Natural killer cell treated with Interleukin-12 subunit alpha and Interleukin-12 subunit beta and Interleukin-15 and Interleukin-18, amount 100 ng/mL, for 72 hours (primary cell): ENCODE results near the gene HYCC1. TPM values are rescaled to one million over a fixed set of nuclear protein-coding genes. Genes with fewer than 3 reads are reported as not detected.
"Not testable (repeated sequence)": the region's sequence is repeated elsewhere in the genome, so short reads cannot be mapped to it uniquely, and the experiment has no call there.

Source experiments
- ATAC-seq, 2 donors: fragments of 150-1000 bp; cut with Tn5 transposase in 1 of 2; sonication (Bioruptor Pico), chemical (Tn5 transposase) in 1 of 2; 2 replicates each; pipeline ENCODE4 v1.10.0; 2021
- DNase-seq: peaks from one replicate; pipeline ENCODE4 v3.0.0; 2022; ENCODE audit warnings: low spot score
- H3K27ac Mint-ChIP-seq, 2 donors: 1 replicate in 1 of 2; 2 replicates in 1 of 2; pipeline ENCODE4 v1.8.0; 2022; ENCODE audit warnings: mixed read lengths in 2 of 2, mild to moderate bottlenecking in 1 of 2, moderate library complexity in 1 of 2
- H3K27me3 Mint-ChIP-seq, 2 donors: 1 replicate in 1 of 2; 2 replicates in 1 of 2; pipeline ENCODE4 v1.8.0; 2022; ENCODE audit warnings: mixed read lengths in 2 of 2
- H3K36me3 Mint-ChIP-seq: one replicate; pipeline ENCODE4 v1.8.0; 2022; ENCODE audit warnings: mixed read lengths
- H3K4me1 Mint-ChIP-seq, 2 donors: 1 replicate in 1 of 2; 2 replicates in 1 of 2; pipeline ENCODE4 v1.8.0; 2022; ENCODE audit warnings: low read depth in 2 of 2, mixed read lengths in 2 of 2, mild to moderate bottlenecking in 1 of 2
- H3K4me3 Mint-ChIP-seq: one replicate; pipeline ENCODE4 v1.8.0; 2022; ENCODE audit warnings: mixed read lengths
- H3K9me3 Mint-ChIP-seq: 2 replicates; pipeline ENCODE4 v1.8.0; 2022; ENCODE audit warnings: mixed read lengths
- total RNA-seq, 2 donors: library from RNA; stranded (reverse); gene quantifications; one replicate each; pipeline ENCODE4 v1.2.3, GENCODE V29; 2022

Gene HYCC1
- 10 to 100 TPM; 47.1 to 67.4 TPM for total RNA-seq

DNA sequence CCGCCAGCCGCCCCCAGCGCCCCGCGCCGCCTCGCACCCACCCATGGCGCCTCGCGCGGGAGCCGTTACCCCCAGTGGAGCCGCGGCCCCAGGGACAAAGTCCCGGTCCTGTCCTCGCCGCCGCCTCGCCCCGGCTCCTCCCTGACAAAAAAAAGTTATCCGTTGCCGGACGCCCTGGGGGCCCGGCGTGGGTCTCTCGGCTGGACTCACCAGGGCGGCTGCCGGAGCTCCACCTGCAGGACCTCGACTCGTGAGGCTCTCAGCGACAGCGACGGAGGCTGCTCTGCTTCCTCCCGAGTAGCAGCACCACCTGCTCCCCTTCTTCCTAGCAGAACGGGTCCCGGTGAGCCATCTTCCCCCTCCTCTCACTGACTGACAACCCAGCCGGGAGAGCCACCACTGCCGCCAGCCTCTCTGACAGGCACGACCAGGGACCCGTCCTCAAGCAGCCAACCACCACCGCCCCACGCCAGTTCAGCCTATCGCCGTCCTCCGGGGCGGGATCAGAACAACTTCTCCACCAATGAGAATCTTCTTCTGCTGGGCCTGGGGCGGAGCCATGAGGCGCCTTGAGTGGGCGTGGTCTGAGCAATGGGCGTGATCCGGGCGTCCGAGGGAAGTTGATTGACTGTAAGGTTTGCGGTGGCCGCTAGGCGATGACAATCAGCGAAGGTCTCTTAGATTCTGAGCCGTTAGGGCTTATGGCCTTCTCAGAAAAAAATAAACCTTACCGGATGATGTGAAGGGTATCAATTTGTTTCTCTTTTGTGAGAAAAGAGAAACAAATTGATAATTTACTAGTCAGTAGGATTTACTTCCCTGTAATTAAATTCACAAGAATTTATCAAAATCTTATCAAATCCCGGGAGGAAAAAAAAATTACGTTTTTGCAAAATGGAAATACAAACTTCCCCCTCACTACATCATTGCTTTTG, at the start of gene HYCC1:
HYCC1 (minus strand) TSS at position 416 of the 935 bp plus-strand sequence. CDS start 23,019 bp downstream, outside the sequence.
- ATAC-seq (peak; percentile 99 to 100), DNase-seq (peak; percentile 98)
- Mint-ChIP-seq H3K4me1 (peaks cover 11 to 22% of the 10 kb centered on the region in 2 donors), H3K27me3 (peaks cover 0 to 3% of the 10 kb centered on the region in 2 donors), H3K4me3 (peak within 1 kb of the TSS; percentile 93), H3K27ac (peak within 1 kb of the TSS; percentile 76 to 93), H3K9me3 (no peaks in the 10 kb centered on the region), H3K36me3 (no peaks in the 10 kb centered on the region)

GRCh38 chr7:23062452-23062851, 48.5 kb upstream of the HYCC1 start:
- no peak for DNase-seq
- H3K36me3 Mint-ChIP-seq, result no peaks in the 10 kb centered on the region
- no peak overlapping the region for H3K4me3 Mint-ChIP-seq
- no peaks in the 10 kb centered on the region for H3K9me3 Mint-ChIP-seq
- ATAC-seq, result no peak
- no peak overlapping the region for H3K27ac Mint-ChIP-seq
- H3K27me3 Mint-ChIP-seq, result peaks cover 5 to 11% of the 10 kb centered on the region in 2 donors
- H3K4me1 Mint-ChIP-seq, result no peaks in the 10 kb centered on the region

- ATAC-seq, result no peak
- Mint-ChIP-seq H3K36me3 (no peaks in the 10 kb centered on the region), H3K9me3 (no peaks in the 10 kb centered on the region), H3K27ac (no peak overlapping the region), H3K4me1 (no peaks in the 10 kb centered on the region), H3K27me3 (peaks cover 5 to 7% of the 10 kb centered on the region in 2 donors), H3K4me3 (no peak overlapping the region)
- DNase-seq, result no peak
Observed at GRCh38 chr7:23061327-23061726, 47.4 kb upstream of the HYCC1 start.

DNA sequence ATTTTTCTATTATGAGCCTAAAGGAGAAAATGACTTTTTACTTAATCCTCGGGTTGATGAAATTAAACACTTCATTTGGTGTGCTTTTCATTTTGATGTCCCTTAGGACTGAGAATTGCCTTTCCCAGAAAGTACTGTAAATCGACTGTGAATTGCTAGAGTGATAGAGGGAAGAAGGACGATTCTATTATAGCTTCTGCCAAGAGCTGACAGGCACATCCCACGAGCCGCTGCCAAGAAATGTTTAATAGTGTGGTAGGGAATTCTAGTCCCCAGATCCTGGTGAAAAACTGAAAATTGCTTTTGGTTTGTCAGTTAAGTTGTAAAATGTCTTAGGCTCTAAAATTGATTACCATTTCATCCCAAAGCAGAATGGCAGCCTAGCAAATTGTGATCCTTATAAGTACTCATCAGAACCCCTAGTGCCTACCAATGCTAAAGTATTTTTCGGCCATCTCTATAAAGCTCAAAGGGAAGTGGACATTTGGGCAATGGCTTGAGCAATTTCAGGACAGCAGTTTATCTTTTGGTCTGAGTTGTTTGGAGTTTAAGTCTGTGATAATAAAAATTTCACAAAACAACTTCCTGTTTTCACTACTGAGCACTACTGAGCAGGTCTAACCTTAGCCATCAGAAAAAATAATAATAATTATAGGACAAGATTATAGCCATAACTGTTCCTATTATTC, 44.6 kb upstream of the HYCC1 start:
- peaks cover 0 to 5% of the 10 kb centered on the region in 2 donors for H3K27me3 Mint-ChIP-seq
- H3K4me3 Mint-ChIP-seq, result no peak overlapping the region

GRCh38 chr7:23055582-23056178, 41.8 kb upstream of the HYCC1 start:
- no peak overlapping the region for H3K4me3 Mint-ChIP-seq
- DNase-seq, result peak; percentile 74
- H3K27me3 Mint-ChIP-seq, result peaks cover 0 to under 1% of the 10 kb centered on the region in 2 donors
- H3K4me1 Mint-ChIP-seq, result peaks cover 0 to 6% of the 10 kb centered on the region in 2 donors
- ATAC-seq, result peak; percentile 85
- H3K27ac Mint-ChIP-seq, result no peak overlapping the region
- no peaks in the 10 kb centered on the region for H3K36me3 Mint-ChIP-seq
- no peaks in the 10 kb centered on the region for H3K9me3 Mint-ChIP-seq

More for the DNA sequence above, 44.6 kb upstream of the HYCC1 start:
- DNase-seq, result no peak
- H3K4me1 Mint-ChIP-seq, result no peaks in the 10 kb centered on the region
- no peaks in the 10 kb centered on the region for H3K9me3 Mint-ChIP-seq
- ATAC-seq, result no peak
- H3K27ac Mint-ChIP-seq, result peak overlapping the region in 1 of 2 donors; percentile 16
- H3K36me3 Mint-ChIP-seq, result no peaks in the 10 kb centered on the region

- not testable (repeated sequence) for H3K9me3 Mint-ChIP-seq, H3K27me3 Mint-ChIP-seq, DNase-seq, H3K4me1 Mint-ChIP-seq, ATAC-seq, H3K36me3 Mint-ChIP-seq
- H3K27ac Mint-ChIP-seq, result peak overlapping the region in 1 of 2 donors; percentile 26
- peak overlapping the region; percentile 57 for H3K4me3 Mint-ChIP-seq
Observed at GRCh38 chr7:23051124-23051485, 37.2 kb upstream of the HYCC1 start.

DNA sequence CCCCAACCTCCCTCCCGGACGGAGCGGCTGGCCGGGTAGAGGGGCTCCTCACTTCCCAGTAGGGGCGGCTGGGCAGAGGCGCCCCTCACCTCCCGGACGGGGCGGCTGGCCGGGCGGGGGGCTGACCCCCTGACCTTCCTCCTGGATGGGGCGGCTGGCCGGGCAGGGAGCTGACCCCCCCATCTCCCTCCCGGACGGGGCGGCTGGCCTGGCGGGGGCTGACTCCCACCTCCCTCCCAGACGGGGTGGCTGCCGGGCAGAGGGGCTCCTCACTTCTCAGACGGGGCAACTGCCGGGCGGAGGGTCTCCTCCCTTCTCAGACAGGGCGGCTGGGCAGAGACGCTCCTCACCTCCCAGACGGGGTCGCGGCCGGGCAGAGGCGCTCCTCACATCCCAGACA, 32.4 kb upstream of the HYCC1 start:
- ATAC-seq, DNase-seq, H3K4me3 Mint-ChIP-seq, H3K27me3 Mint-ChIP-seq, H3K36me3 Mint-ChIP-seq, H3K9me3 Mint-ChIP-seq, H3K27ac Mint-ChIP-seq: not testable (repeated sequence)
- H3K4me1 Mint-ChIP-seq, result peaks cover 5 to 11% of the 10 kb centered on the region in 2 donors

- DNase-seq, H3K9me3 Mint-ChIP-seq, H3K4me3 Mint-ChIP-seq, H3K36me3 Mint-ChIP-seq, ATAC-seq, H3K27ac Mint-ChIP-seq, H3K27me3 Mint-ChIP-seq, H3K4me1 Mint-ChIP-seq: not testable (repeated sequence)
Observed at GRCh38 chr7:23045086-23045485, 31.2 kb upstream of the HYCC1 start.

DNA sequence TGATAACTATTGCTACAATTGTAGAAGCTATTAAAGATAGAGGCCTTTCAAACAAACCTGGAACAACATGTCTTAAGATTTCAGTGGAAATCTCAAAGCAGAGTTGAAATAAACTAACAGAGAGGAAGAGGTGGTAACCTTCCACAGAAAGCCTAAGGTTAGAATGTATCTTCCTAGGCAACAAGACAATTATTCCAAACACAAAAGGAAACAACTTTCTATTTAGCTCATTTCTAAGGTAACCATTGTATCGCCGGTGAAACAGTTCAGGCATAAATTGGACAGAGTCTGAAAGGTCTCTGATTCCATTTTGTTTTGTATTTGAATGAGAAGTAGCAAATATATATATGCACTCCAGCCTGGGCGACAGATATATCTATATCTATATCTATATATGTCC, 30.7 kb upstream of the HYCC1 start:
- ATAC-seq (no peak), DNase-seq (no peak)
- Mint-ChIP-seq H3K9me3 (no peaks in the 10 kb centered on the region), H3K27ac (no peak overlapping the region), H3K27me3 (peaks cover 0 to 3% of the 10 kb centered on the region in 2 donors), H3K4me1 (peaks cover 5 to 6% of the 10 kb centered on the region in 2 donors), H3K36me3 (no peaks in the 10 kb centered on the region), H3K4me3 (no peak overlapping the region)

GRCh38 chr7:23043441-23043840, 29.5 kb upstream of the HYCC1 start:
- DNase-seq, result no peak
- H3K36me3 Mint-ChIP-seq, result no peaks in the 10 kb centered on the region
- peaks cover 0 to 4% of the 10 kb centered on the region in 2 donors for H3K27me3 Mint-ChIP-seq
- H3K4me3 Mint-ChIP-seq, result no peak overlapping the region
- H3K9me3 Mint-ChIP-seq, result no peaks in the 10 kb centered on the region
- no peak overlapping the region for H3K27ac Mint-ChIP-seq
- peak; percentile 73 to 84 for ATAC-seq
- H3K4me1 Mint-ChIP-seq, result peaks cover 5 to 6% of the 10 kb centered on the region in 2 donors

DNA sequence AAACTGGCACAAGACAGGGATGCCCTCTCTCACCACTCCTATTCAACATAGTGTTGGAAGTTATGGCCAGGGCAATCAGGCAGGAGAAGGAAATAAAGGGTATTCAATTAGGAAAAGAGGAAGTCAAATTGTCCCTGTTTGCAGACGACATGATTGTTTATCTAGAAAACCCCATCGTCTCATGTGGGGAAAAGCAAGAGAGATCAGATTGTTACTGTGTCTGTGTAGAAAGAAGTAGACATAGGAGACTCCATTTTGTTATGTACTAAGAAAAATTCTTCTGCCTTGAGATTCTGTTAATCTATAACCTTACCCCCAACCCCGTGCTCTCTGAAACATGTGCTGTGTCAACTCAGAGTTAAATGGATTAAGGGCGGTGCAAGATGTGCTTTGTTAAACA, 25.7 kb upstream of the HYCC1 start:
- not testable (repeated sequence) for H3K4me1 Mint-ChIP-seq, H3K4me3 Mint-ChIP-seq, ATAC-seq, DNase-seq, H3K9me3 Mint-ChIP-seq, H3K36me3 Mint-ChIP-seq, H3K27ac Mint-ChIP-seq, H3K27me3 Mint-ChIP-seq

DNA sequence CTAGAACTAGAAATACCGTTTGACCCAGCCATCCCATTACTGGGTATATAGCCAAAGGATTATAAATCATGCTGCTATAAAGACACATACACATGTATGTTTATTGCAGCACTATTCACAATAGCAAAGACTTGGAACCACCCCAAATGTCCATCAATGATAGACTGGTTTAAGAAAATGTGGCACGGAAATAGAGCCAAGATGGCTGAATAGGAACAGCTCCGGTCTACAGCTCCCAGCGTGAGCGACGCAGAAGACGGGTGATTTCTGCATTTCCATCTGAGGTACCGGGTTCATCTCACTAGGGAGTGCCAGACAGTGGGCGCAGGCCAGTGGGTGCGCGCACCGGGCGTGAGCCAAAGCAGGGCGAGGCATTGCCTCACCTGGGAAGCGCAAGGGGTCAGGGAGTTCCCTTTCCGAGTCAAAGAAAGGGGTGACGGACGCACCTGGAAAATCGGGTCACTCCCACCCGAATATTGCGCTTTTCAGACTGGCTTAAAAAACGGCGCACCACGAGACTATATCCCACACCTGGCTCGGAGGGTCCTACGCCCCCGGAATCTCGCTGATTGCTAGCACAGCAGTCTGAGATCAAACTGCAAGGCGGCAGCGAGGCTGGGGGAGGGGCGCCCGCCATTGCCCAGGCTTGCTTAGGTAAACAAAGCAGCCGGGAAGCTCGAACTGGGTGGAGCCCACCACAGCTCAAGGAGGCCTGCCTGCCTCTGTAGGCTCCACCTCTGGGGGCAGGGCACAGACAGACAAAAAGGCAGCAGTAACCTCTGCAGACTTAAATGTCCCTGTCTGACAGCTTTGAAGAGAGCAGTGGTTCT, 21.8 kb upstream of the HYCC1 start:
- not testable (repeated sequence) for H3K4me3 Mint-ChIP-seq, H3K27ac Mint-ChIP-seq, H3K4me1 Mint-ChIP-seq, ATAC-seq, H3K9me3 Mint-ChIP-seq, H3K36me3 Mint-ChIP-seq, DNase-seq
- H3K27me3 Mint-ChIP-seq, result peaks cover 12 to 24% of the 10 kb centered on the region in 2 donors

GRCh38 chr7:23027261-23027660, 13.3 kb upstream of the HYCC1 start:
- ATAC-seq (no peak), DNase-seq (no peak)
- H3K4me1 Mint-ChIP-seq, result peaks cover 3 to 4% of the 10 kb centered on the region in 2 donors
- no peaks in the 10 kb centered on the region for H3K9me3 Mint-ChIP-seq
- H3K36me3 Mint-ChIP-seq, result no peaks in the 10 kb centered on the region
- peaks cover 13 to 24% of the 10 kb centered on the region in 2 donors for H3K27me3 Mint-ChIP-seq
- no peak overlapping the region for H3K27ac Mint-ChIP-seq
- H3K4me3 Mint-ChIP-seq, result no peak overlapping the region
